NCI-H748 (cell line): Measurements from ENCODE around the gene MYO16.

Experiments
- DNase-seq: peaks from one replicate; lab custom pipeline; 2025; ENCODE audit not compliant: unreplicated experiment; lab: John Stamatoyannopoulos, UW

The MYO16 gene

DNA sequence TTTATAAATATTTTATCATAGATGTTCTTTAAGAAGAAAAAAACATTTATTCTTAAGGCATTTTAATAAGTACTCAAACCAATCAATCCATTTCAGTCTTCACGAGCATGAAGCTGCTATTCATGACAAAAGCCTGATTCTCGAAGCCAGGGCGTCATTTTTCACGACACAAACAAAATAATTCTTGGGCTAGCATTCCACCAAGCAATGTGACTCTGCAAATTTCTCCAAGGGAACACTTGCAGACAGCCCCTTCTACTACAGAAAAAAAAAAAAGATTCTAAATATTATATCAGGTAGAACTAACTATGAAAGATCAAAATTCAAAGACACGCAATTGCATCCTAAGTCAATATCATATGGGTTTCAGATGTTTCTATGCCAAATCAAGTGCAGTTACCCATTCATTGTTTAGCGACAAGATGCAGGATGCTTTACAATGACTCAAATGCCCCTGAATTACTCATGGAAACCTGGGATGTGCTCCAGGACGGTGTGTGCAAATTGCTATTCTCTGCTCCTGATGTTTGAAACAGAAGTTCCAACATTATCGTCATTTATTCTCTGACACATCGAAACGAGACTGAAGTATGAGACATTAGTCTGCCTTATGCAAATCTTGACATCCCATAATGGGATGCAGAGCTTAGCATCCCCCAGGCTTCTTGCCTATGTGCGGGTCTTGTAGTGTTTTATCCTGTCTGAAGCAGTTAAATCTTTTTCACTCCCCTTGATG, 517.7 kb downstream of the MYO16 start:
- DNase-seq = no peak

DNA sequence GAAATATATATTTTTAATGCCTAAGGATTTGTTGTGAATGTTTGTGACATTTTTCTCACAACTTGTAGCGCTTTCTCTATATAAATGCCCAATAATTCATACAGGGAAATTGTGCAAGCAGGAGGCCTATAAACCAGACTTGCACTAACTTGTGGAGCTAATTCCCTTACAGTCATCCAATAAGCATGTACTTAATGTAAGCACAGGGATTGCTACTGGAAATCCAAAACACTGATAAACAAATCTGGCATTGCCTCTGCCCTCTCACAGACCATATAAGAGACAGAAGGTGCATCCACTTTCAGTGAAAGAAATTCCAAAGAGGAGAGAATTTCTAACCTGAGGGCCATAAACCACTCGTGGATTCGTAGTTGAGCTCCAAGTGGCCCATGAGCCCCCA, 518.8 kb downstream of the MYO16 start:
- DNase-seq = no peak

GRCh38 chr13:109150696-109151095, 521.3 kb downstream of the MYO16 start:
- DNase-seq = no peak

- DNase-seq = no peak
These were observed 521.8 kb downstream of the MYO16 start for GRCh38 chr13:109151255-109151654.

GRCh38 chr13:109151696-109152095, 522.3 kb downstream of the MYO16 start:
- DNase-seq = no peak

- no peak for DNase-seq
These were observed 523.0 kb downstream of the MYO16 start for GRCh38 chr13:109152311-109152820.

GRCh38 chr13:109152941-109153340, 523.5 kb downstream of the MYO16 start:
- no peak for DNase-seq

- no peak for DNase-seq
These were observed 524.7 kb downstream of the MYO16 start for GRCh38 chr13:109154146-109154545.

GRCh38 chr13:109154546-109154945, 525.1 kb downstream of the MYO16 start:
- DNase-seq = no peak

- no peak for DNase-seq
These were observed 525.8 kb downstream of the MYO16 start for GRCh38 chr13:109154966-109155761.

DNA sequence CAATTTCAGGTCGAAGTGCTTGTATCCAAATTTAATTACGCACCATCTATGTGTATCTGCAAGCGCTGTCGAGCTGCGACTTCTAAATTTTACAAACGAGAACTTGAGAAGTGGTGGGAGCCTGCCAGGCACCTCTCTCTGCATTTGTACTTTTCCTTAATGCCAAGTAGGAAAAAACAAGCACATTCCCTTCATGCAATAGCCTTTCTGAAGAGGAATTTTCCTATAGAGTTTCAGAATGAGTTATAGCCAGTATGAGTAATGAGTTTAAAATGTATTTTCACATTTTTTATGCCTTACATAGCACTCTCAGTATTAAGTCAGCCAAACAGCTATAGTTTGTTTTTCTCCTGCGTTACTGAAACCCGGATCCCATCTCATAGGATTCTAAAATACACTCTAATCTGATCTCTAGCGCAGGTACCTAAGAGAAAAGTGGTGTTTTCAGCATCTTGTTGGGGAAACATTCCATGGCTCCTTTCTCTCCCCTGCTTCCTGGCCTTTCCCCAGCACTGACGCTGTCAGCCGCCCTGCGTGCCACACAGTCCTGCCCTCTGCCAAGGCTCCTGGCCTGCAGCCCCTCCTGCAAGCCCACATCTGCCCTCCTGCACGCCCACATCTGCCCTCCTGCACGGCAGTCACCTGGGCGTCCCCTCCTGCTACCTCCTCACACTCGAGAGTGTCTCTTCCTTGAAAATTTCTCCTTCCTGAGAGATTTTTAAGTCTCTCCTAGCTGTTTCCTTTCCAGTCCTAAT, 526.9 kb downstream of the MYO16 start:
- no peak for DNase-seq

- no peak for DNase-seq
These were observed 527.9 kb downstream of the MYO16 start for GRCh38 chr13:109157275-109157674.

- DNase-seq = no peak
These were observed 529.0 kb downstream of the MYO16 start for GRCh38 chr13:109158383-109158782.

GRCh38 chr13:109159650-109160309, 530.4 kb downstream of the MYO16 start:
- no peak for DNase-seq

- no peak for DNase-seq
These were observed 530.9 kb downstream of the MYO16 start for GRCh38 chr13:109160357-109160756.

GRCh38 chr13:109160887-109161669, 531.7 kb downstream of the MYO16 start:
- DNase-seq = no peak

GRCh38 chr13:109162248-109163036, 533.0 kb downstream of the MYO16 start:
- DNase-seq = no peak

- DNase-seq = no peak
These were observed 533.6 kb downstream of the MYO16 start for GRCh38 chr13:109163037-109163379.

DNA sequence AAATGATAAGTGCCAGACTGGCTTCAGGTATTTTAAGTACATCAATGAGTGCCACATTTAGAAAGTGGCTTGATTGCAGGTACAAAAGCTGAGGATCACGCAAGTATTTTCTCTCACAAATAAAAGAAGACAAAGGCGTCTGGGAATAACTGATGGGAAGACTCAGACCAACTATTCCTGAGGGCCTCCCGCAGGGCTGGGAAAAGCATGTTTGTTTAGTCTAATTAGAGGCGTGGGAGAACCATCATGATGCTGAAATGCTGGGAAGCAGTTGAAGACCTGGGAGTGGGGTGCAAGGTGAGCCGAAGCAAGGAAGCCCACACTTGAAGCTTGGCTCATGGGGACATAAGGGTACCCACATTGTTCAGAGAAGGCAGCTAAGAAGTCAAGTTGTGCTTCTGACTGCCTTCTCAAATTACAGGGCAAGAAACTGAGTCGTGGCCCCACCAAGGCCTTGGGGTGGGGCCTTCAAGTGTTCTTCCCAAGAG, 536.0 kb downstream of the MYO16 start:
- DNase-seq = peak; percentile 16
